ENCODE results near the gene STAG3. TPM values are rescaled to one million over a fixed set of nuclear protein-coding genes. Genes with fewer than 3 reads are reported as not detected.

The STAG3 gene
- total and polyA plus RNA-seq, 10 of the 15 experiments (the other 5 are each of a cell fraction or from before 2014, with no cell fraction given) = 73.0 to 306 (median 120) TPM

GRCh38 chr7:100177045-100178001 lies at the start of gene STAG3, which contains the start of gene GPC2 (continued):
- no peak for TF ChIP-seq PML (IDR thresholded peaks at IDR 0.05; ENCODE audit: low read length)
- TF ChIP-seq TCF3 (IDR thresholded peaks at IDR 0.05; ENCODE audit: borderline replicate concordance, insufficient read depth, low read depth, low read length) = no peak
- no peak for TF ChIP-seq GATAD2B (conservative IDR thresholded peaks at IDR 0.05; ENCODE audit: low read depth)
- TF ChIP-seq BHLHE40 (IDR thresholded peaks at IDR 0.05; ENCODE audit: borderline replicate concordance in 1 of 2, low read depth in 2 of 2, low read length in 1 of 2) = peak in 1 of 2 experiments; percentile 60; a peak in 2 of 4 replicates
- TF ChIP-seq SUZ12 (IDR thresholded peaks at IDR 0.05; ENCODE audit: unreplicated experiment) = no peak
- no peak for TF ChIP-seq EZH2 (IDR thresholded peaks at IDR 0.05; ENCODE audit: borderline replicate concordance, control insufficient read depth, low read depth, low read length)
- no peak for TF ChIP-seq SREBF2 (IDR thresholded peaks at IDR 0.05; ENCODE audit: low read length)
- no peak for TF ChIP-seq DPF2 (IDR thresholded peaks at IDR 0.05)
- no peak for TF ChIP-seq CEBPB (IDR thresholded peaks at IDR 0.05; ENCODE audit: borderline replicate concordance in 1 of 2, low read depth in 2 of 2, low read length in 2 of 2)
- no peak for TF ChIP-seq CBFB (IDR thresholded peaks at IDR 0.05; ENCODE audit: low read depth)
- no peak for TF ChIP-seq YBX1 (IDR thresholded peaks at IDR 0.05)
- no peak; the same call in 1 of the 2 replicates for TF ChIP-seq NFYA (IDR thresholded peaks at IDR 0.05; ENCODE audit: borderline replicate concordance, low read depth, low read length)
- no peak for TF ChIP-seq EP300 (IDR thresholded peaks at IDR 0.05; ENCODE audit: borderline replicate concordance in 1 of 2, control insufficient read depth in 1 of 2, low read depth in 2 of 2, low read length in 2 of 2)
- no peak for TF ChIP-seq HSF1 (IDR thresholded peaks at IDR 0.05; ENCODE audit: low read depth, low read length)
- no peak for TF ChIP-seq SMAD1 (IDR thresholded peaks at IDR 0.05; ENCODE audit: low read depth, partially characterized antibody)
- TF ChIP-seq KLF5 (IDR thresholded peaks at IDR 0.05; ENCODE audit: partially characterized antibody) = no peak
- no peak for TF ChIP-seq ZNF24 (IDR thresholded peaks at IDR 0.05)
- no peak for TF ChIP-seq NRF1 (conservative IDR thresholded peaks at IDR 0.05; ENCODE audit: low read depth, low read length)
- TF ChIP-seq IKZF2 (IDR thresholded peaks at IDR 0.05) = no peak
- peak; percentile 80 for TF ChIP-seq PKNOX1 (IDR thresholded peaks at IDR 0.05)
- TF ChIP-seq BRCA1 (IDR thresholded peaks at IDR 0.05; ENCODE audit: low read depth, low read length) = no peak
- TF ChIP-seq SREBF1 (IDR thresholded peaks at IDR 0.05; ENCODE audit: low read length) = no peak
- TF ChIP-seq EED (IDR thresholded peaks at IDR 0.05; ENCODE audit: low read depth) = no peak
- TF ChIP-seq MEF2B (IDR thresholded peaks at IDR 0.05; ENCODE audit: partially characterized antibody, poor library complexity, severe bottlenecking) = peak; percentile 28
- TF ChIP-seq JUND (IDR thresholded peaks at IDR 0.05; ENCODE audit: low read depth, low read length) = no peak
- peak; percentile 30 for TF ChIP-seq PBX3 (IDR thresholded peaks at IDR 0.05; ENCODE audit: insufficient replicate concordance, low read depth, low read length)
- no peak for TF ChIP-seq ASH2L (IDR thresholded peaks at IDR 0.05; ENCODE audit: borderline replicate concordance, low read depth)
